Hepatocyte (in vitro differentiated cells): Measurements from ENCODE around the gene GPD2. TPM values are rescaled to one million over a fixed set of nuclear protein-coding genes. Genes with fewer than 3 reads are reported as not detected.

Source experiments
- DNase-seq: peaks from one replicate; pipeline ENCODE4 v3.0.0-alpha.2; 2016; ENCODE audit warnings: low spot score
- H2AFZ ChIP-seq: fragments of 200-600 bp; sonication (generic); 2 replicates; pipeline ENCODE4 v1.6.0; 2016; ENCODE audit warnings: antibody characterized with exemption, mild to moderate bottlenecking
- H3K27ac ChIP-seq: fragments of 200-600 bp; sonication (generic); 2 replicates; pipeline ENCODE4 v1.5.1; 2016; ENCODE audit warnings: mild to moderate bottlenecking
- H3K27me3 ChIP-seq: fragments of 200-600 bp; sonication (generic); 2 replicates; pipeline ENCODE4 v1.6.1; 2016
- H3K36me3 ChIP-seq: fragments of 200-600 bp; sonication (generic); replicated peaks from 2 replicates; pipeline ENCODE4 v1.5.1; 2016; ENCODE audit warnings: low read depth; ENCODE audit not compliant: insufficient read depth
- H3K4me1 ChIP-seq: fragments of 200-600 bp; sonication (generic); 2 replicates; pipeline ENCODE4 v1.5.1; 2016; ENCODE audit warnings: mild to moderate bottlenecking, moderate library complexity; ENCODE audit not compliant: insufficient read depth
- H3K4me2 ChIP-seq: fragments of 200-600 bp; sonication (generic); 2 replicates; pipeline ENCODE4 v1.6.0; 2016
- H3K4me3 ChIP-seq: fragments of 200-600 bp; sonication (generic); 2 replicates; pipeline ENCODE4 v1.5.1; 2016; ENCODE audit warnings: mild to moderate bottlenecking
- H3K79me2 ChIP-seq: fragments of 200-600 bp; sonication (generic); 2 replicates; pipeline ENCODE4 v1.6.0; 2017; ENCODE audit warnings: mild to moderate bottlenecking
- H3K9me2 ChIP-seq: fragments of 200-600 bp; sonication (generic); replicated peaks from 2 replicates; pipeline ENCODE4 v1.6.0; 2017; ENCODE audit warnings: mild to moderate bottlenecking; ENCODE audit not compliant: insufficient read depth
- H3K9me3 ChIP-seq: fragments of 200-600 bp; sonication (generic); 2 replicates; pipeline ENCODE4 v1.5.1; 2016; ENCODE audit warnings: low read depth, mild to moderate bottlenecking
- H4K20me1 ChIP-seq: fragments of 200-600 bp; sonication (generic); 2 replicates; pipeline ENCODE4 v1.6.0; 2016; ENCODE audit warnings: mild to moderate bottlenecking; ENCODE audit not compliant: insufficient read depth, poor library complexity, severe bottlenecking
- EZH2 ChIP-seq: fragments of 200-600 bp; sonication (generic); IDR thresholded peaks from 2 replicates; pipeline ENCODE4 v1.6.1; 2016; ENCODE audit warnings: antibody characterized with exemption, mild to moderate bottlenecking, borderline replicate concordance
- EZH2phosphoT487 ChIP-seq: fragments of 200-600 bp; sonication (generic); IDR thresholded peaks from one replicate; pipeline ENCODE4 v1.6.1; 2018; ENCODE audit warnings: antibody characterized with exemption, mild to moderate bottlenecking, low read depth, moderate library complexity; ENCODE audit not compliant: unreplicated experiment, severe bottlenecking
- WGBS: methylation state at CpG from one replicate; pipeline ENCODE4 v1.1.6; 2016; ENCODE audit warnings: low lambda C conversion rate; ENCODE audit errors: missing lambda C conversion rate; 5-methylcytosine and 5-hydroxymethylcytosine counted together
- polyA plus RNA-seq: library from polyadenylated mRNA; unstranded; fragments of >200 nt; fragmentation: Nextera tagmentation; extraction: Ambion mirVana; gene quantifications from 2 replicates; pipeline ENCODE4 v1.2.1, GENCODE V29; 2016
- total RNA-seq: library from RNA; depleted of rRNA; stranded (reverse); fragments of >200 nt; gene quantifications from 2 replicates; pipeline ENCODE4 v1.2.3, GENCODE V29; 2014
- TF ChIP-seq, protein P1 (sequence below): fragments of 200-600 bp; sonication (generic); IDR thresholded peaks from 2 replicates; pipeline ENCODE4 v1.5.1; 2016; ENCODE audit warnings: antibody characterized with exemption, mild to moderate bottlenecking; ENCODE audit not compliant: poor library complexity

Gene GPD2
- total and polyA plus RNA-seq, 2 experiments from 2014 or later, result 10.8 to 71.7 TPM

DNA sequence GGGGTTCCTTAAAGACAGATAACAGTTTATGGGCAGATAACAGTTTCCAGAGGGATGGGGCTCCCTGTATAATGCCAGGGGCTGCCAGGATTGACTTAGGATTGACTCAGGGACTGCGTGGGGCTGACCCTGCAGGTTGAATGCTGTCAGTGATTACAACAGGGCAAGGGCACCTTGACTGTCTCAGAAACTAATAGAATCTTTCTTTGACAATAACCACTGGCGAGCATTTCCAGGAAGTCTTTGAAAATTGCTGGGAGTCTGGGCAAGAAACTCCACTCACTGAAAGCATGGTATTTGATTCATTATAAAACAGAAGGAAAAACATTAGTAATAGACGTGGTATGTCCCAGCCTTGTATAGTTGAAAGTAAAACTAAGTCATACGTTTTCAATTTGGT, 101.0 kb downstream of the GPD2 start:
- 74% methylated on average over 4 of the region's 4 CpGs for WGBS
- no peak overlapping the region for H3K4me3 ChIP-seq
- H3K79me2 ChIP-seq, result no peaks in the 10 kb centered on the region
- H3K4me2 ChIP-seq, result no peak overlapping the region
- H3K4me1 ChIP-seq, result no peaks in the 10 kb centered on the region
- H2AFZ ChIP-seq, result no peak overlapping the region
- no peak for TF ChIP-seq EZH2
- no peak for TF ChIP-seq EZH2phosphoT487
- TF ChIP-seq, protein P1, sequence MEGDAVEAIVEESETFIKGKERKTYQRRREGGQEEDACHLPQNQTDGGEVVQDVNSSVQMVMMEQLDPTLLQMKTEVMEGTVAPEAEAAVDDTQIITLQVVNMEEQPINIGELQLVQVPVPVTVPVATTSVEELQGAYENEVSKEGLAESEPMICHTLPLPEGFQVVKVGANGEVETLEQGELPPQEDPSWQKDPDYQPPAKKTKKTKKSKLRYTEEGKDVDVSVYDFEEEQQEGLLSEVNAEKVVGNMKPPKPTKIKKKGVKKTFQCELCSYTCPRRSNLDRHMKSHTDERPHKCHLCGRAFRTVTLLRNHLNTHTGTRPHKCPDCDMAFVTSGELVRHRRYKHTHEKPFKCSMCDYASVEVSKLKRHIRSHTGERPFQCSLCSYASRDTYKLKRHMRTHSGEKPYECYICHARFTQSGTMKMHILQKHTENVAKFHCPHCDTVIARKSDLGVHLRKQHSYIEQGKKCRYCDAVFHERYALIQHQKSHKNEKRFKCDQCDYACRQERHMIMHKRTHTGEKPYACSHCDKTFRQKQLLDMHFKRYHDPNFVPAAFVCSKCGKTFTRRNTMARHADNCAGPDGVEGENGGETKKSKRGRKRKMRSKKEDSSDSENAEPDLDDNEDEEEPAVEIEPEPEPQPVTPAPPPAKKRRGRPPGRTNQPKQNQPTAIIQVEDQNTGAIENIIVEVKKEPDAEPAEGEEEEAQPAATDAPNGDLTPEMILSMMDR, result no peak
- no peaks in the 10 kb centered on the region for H4K20me1 ChIP-seq
- H3K9me2 ChIP-seq, result no peaks in the 10 kb centered on the region
- H3K27me3 ChIP-seq, result no peaks in the 10 kb centered on the region
- no peak for DNase-seq
- no peak overlapping the region for H3K27ac ChIP-seq
- H3K9me3 ChIP-seq, result no peaks in the 10 kb centered on the region
- no peaks in the 10 kb centered on the region for H3K36me3 ChIP-seq

DNA sequence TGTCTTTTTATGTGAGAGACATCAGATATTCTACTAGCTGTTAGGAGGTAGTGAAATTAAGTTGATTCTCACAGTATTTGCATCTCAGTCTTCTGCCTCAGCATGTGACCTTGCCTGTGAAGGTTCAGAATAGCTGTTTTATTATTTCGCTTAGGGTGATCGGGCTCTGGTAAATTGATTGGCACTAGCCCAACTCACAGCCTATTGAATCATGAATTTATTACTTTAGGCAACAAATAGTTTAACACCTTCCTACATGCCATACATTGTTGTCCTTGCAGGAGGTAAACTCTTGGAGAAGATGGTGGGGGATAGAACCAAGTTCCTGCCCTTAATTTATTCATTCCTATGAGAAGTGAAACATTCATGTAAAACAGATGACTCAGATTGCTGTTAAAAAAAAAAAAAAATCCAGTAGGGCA, 101.9 kb downstream of the GPD2 start:
- no peaks in the 10 kb centered on the region for H3K9me2 ChIP-seq
- H3K27me3 ChIP-seq, result no peaks in the 10 kb centered on the region
- no peaks in the 10 kb centered on the region for H3K36me3 ChIP-seq
- H3K4me2 ChIP-seq, result no peak overlapping the region
- no peak overlapping the region for H3K27ac ChIP-seq
- no peak for TF ChIP-seq EZH2
- TF ChIP-seq, protein P1, result no peak
- no peak for TF ChIP-seq EZH2phosphoT487
- WGBS, result 94% methylated on average over 2 of the region's 2 CpGs
- no peak for DNase-seq
- H3K4me3 ChIP-seq, result no peak overlapping the region
- no peaks in the 10 kb centered on the region for H3K4me1 ChIP-seq
- no peaks in the 10 kb centered on the region for H3K9me3 ChIP-seq
- no peaks in the 10 kb centered on the region for H3K79me2 ChIP-seq
- H4K20me1 ChIP-seq, result no peaks in the 10 kb centered on the region
- no peak overlapping the region for H2AFZ ChIP-seq

DNA sequence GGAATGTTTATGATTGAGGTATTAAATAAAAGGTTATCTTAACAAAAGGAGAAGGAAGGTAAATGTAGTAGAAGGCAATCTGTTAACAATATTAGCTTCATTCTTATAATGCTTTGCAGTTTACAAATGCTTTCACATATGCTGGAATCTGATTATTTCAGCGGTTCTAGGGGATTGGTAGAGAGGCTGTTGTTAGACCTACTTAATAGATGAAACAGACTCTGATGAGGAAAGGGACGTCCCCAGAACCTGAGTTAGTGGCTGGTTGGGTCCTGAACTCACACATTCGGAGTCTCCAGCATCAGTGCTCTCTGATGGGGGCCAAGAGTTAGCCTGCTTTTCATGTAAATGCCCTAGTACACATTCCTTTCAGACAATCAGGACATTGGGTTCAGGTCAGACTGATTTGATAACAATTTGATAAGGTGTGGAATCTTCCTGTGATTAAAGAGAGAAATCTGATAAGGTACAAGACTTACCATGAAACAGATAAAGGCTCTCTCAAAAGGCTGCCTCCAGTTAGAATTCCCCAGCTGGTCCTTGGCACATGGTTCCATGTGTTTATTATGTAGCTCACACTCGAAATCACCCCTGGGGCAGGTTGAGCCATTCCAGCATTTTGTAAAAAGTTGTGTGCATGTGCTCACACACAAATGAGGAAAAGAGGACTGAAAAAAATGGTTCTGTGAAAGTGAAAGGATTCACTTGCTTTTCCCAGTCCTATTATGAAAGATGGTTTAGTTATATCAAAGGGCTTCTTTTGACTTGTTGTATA, 103.1 kb downstream of the GPD2 start:
- TF ChIP-seq EZH2, result no peak
- TF ChIP-seq, protein P1, result no peak
- TF ChIP-seq EZH2phosphoT487, result no peak
- DNase-seq, result no peak
- H3K27ac ChIP-seq, result no peak overlapping the region
- WGBS, result 83% methylated on average over 4 of the region's 4 CpGs
- no peaks in the 10 kb centered on the region for H4K20me1 ChIP-seq
- no peaks in the 10 kb centered on the region for H3K36me3 ChIP-seq
- H3K9me2 ChIP-seq, result no peaks in the 10 kb centered on the region
- H3K4me1 ChIP-seq, result no peaks in the 10 kb centered on the region
- H3K27me3 ChIP-seq, result no peaks in the 10 kb centered on the region
- no peak overlapping the region for H3K4me3 ChIP-seq
- no peaks in the 10 kb centered on the region for H3K79me2 ChIP-seq
- no peak overlapping the region for H2AFZ ChIP-seq
- H3K4me2 ChIP-seq, result no peak overlapping the region
- H3K9me3 ChIP-seq, result no peaks in the 10 kb centered on the region
